GM12892 (cell line): ENCODE data around the gene OR2J1.
"Not testable (repeated sequence)": the region's sequence is repeated elsewhere in the genome, so short reads cannot be mapped to it uniquely, and the experiment has no call there.

ENCODE experiments used
- POLR2A ChIP-seq: IDR thresholded peaks from 2 replicates; pipeline ENCODE4 v1.6.1; 2011; ENCODE audit warnings: low read depth, low read length, control low read depth
- TAF1 ChIP-seq: IDR thresholded peaks from 2 replicates; pipeline ENCODE4 v1.6.1; 2011; ENCODE audit warnings: low read depth, mild to moderate bottlenecking, control low read depth, low read length, borderline replicate concordance

DNA sequence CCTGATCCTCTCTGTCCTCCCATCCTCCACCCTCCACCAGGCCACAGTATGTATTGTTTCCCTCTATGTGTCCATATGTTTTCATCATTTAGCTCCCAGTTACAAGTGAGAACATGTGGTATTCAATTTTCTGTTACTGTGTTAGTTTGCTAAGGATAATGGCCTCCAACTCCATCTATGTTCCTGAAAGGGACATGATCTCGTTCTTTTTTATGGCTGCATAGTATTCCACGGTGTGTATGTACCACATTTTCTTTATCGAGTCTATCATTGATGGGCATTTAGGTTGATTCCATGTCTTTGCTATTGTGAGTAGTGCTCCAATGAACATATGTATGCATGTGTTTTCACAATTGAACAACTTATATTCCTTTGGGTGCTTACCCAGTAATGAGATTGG, 50.2 kb downstream of the OR2J1 start:
- TF ChIP-seq TAF1, POLR2A: not testable (repeated sequence)
